ENCODE measurements around the gene SPATA2.

The SPATA2 gene

GRCh38 chr20:49941456-49941855, 26.1 kb upstream of the SPATA2 start:
- CTCF ChIA-PET: interaction anchor here (0.7 kb wide), 1 partner anchor 12 kb away, joined by 3 read pairs; no protein-coding TSS in a partner anchor
- 97% methylated on average over 15 of the region's 15 CpGs for WGBS (ENCODE audit: insufficient coverage)
- Histone ChIP-seq H3K4me3 (ENCODE audit: control insufficient read depth in 1 of 7, extremely low read depth in 1 of 7, insufficient read depth in 4 of 7, low read depth in 2 of 7, low read length in 6 of 7) (no peak overlapping the region), H3K27ac (ENCODE audit: insufficient read depth in 1 of 2, low read depth in 1 of 2, low read length in 2 of 2, poor library complexity in 1 of 2, severe bottlenecking in 2 of 2) (no peak overlapping the region), H3K4me1 (ENCODE audit: control extremely low read depth in 1 of 4, control insufficient read depth in 4 of 4, insufficient read depth in 4 of 4, low read length in 3 of 4) (peaks cover 19 to 24% (median 22%) of the 10 kb centered on the region in 4 experiments), H3K27me3 (replicated peaks in 2 of 5; ENCODE audit: control insufficient read depth in 4 of 5, insufficient read depth in 5 of 5, low read length in 4 of 5) (no peaks in the 10 kb centered on the region), H3K36me3 (ENCODE audit: control insufficient read depth in 4 of 4, insufficient read depth in 4 of 4, low read length in 3 of 4) (peaks cover 29 to 70% (median 41%) of the 10 kb centered on the region in 4 experiments), H3K9me3 (ENCODE audit: control extremely low read depth in 1 of 5, control insufficient read depth in 4 of 5, insufficient read depth in 2 of 5, low read depth in 1 of 5, low read length in 4 of 5) (no peaks in the 10 kb centered on the region)
- DNase-seq: no peak
- POLR2A ChIA-PET: no interaction called here

- H3K36me3 ChIP-seq (ENCODE audit: control insufficient read depth in 4 of 4, insufficient read depth in 4 of 4, low read length in 3 of 4): peaks cover 12 to 48% (median 20%) of the 10 kb centered on the region in 4 experiments
- ChIA-PET CTCF (interaction anchor here (1.0 to 3.0 kb wide), 4 partner anchors 8 to 107 kb away, joined by 3 to 12 read pairs (median 4); no protein-coding TSS in a partner anchor), POLR2A (no interaction called here)
- WGBS (ENCODE audit: insufficient coverage): 89% methylated on average over 9 of the region's 12 CpGs
- no peak for DNase-seq
- peak overlapping the region in 3 of 7 experiments; percentile 90 to 98 (median 97) for H3K4me3 ChIP-seq (ENCODE audit: control insufficient read depth in 1 of 7, extremely low read depth in 1 of 7, insufficient read depth in 4 of 7, low read depth in 2 of 7, low read length in 6 of 7)
- H3K27me3 ChIP-seq (replicated peaks in 2 of 5; ENCODE audit: control insufficient read depth in 4 of 5, insufficient read depth in 5 of 5, low read length in 4 of 5): no peaks in the 10 kb centered on the region
- no peaks in the 10 kb centered on the region for H3K9me3 ChIP-seq (ENCODE audit: control extremely low read depth in 1 of 5, control insufficient read depth in 4 of 5, insufficient read depth in 2 of 5, low read depth in 1 of 5, low read length in 4 of 5)
- H3K4me1 ChIP-seq (ENCODE audit: control extremely low read depth in 1 of 4, control insufficient read depth in 4 of 4, insufficient read depth in 4 of 4, low read length in 3 of 4): peaks cover 19 to 32% (median 30%) of the 10 kb centered on the region in 4 experiments
- H3K27ac ChIP-seq (ENCODE audit: insufficient read depth in 1 of 2, low read depth in 1 of 2, low read length in 2 of 2, poor library complexity in 1 of 2, severe bottlenecking in 2 of 2): peak overlapping the region in 1 of 2 experiments; percentile 87
These were observed 23.1 kb upstream of the SPATA2 start for GRCh38 chr20:49938173-49939163.

GRCh38 chr20:49937027-49937929, 21.9 kb upstream of the SPATA2 start:
- no peaks in the 10 kb centered on the region for H3K9me3 ChIP-seq (ENCODE audit: control extremely low read depth in 1 of 5, control insufficient read depth in 4 of 5, insufficient read depth in 2 of 5, low read depth in 1 of 5, low read length in 4 of 5)
- ChIA-PET POLR2A (interaction anchor here (0.5 to 1.2 kb wide), 4 partner anchors 9 to 134 kb away, joined by 3 to 5 read pairs (median 3); no protein-coding TSS in a partner anchor), CTCF (interaction anchor here (1.1 to 3.0 kb wide), 5 partner anchors 9 to 134 kb away, joined by 3 to 12 read pairs (median 4); no protein-coding TSS in a partner anchor)
- peak overlapping the region; percentile 90 to 98 (median 97) for H3K4me3 ChIP-seq (ENCODE audit: control insufficient read depth in 1 of 7, extremely low read depth in 1 of 7, insufficient read depth in 4 of 7, low read depth in 2 of 7, low read length in 6 of 7)
- H3K27ac ChIP-seq (ENCODE audit: insufficient read depth in 1 of 2, low read depth in 1 of 2, low read length in 2 of 2, poor library complexity in 1 of 2, severe bottlenecking in 2 of 2): peak overlapping the region; percentile 80 to 87
- peaks cover 5 to 36% (median 13%) of the 10 kb centered on the region in 4 experiments for H3K36me3 ChIP-seq (ENCODE audit: control insufficient read depth in 4 of 4, insufficient read depth in 4 of 4, low read length in 3 of 4)
- 6% methylated on average over 12 of the region's 12 CpGs for WGBS (ENCODE audit: insufficient coverage)
- H3K4me1 ChIP-seq (ENCODE audit: control extremely low read depth in 1 of 4, control insufficient read depth in 4 of 4, insufficient read depth in 4 of 4, low read length in 3 of 4): peaks cover 19 to 32% (median 30%) of the 10 kb centered on the region in 4 experiments
- peak in 2 of 3 donors; percentile 34 to 68 for DNase-seq
- no peaks in the 10 kb centered on the region for H3K27me3 ChIP-seq (replicated peaks in 2 of 5; ENCODE audit: control insufficient read depth in 4 of 5, insufficient read depth in 5 of 5, low read length in 4 of 5)

- Histone ChIP-seq H3K36me3 (ENCODE audit: control insufficient read depth in 4 of 4, insufficient read depth in 4 of 4, low read length in 3 of 4) (peaks cover 0 to 27% (median 6%) of the 10 kb centered on the region in 4 experiments), H3K9me3 (ENCODE audit: control extremely low read depth in 1 of 5, control insufficient read depth in 4 of 5, insufficient read depth in 2 of 5, low read depth in 1 of 5, low read length in 4 of 5) (no peaks in the 10 kb centered on the region), H3K27me3 (replicated peaks in 2 of 5; ENCODE audit: control insufficient read depth in 4 of 5, insufficient read depth in 5 of 5, low read length in 4 of 5) (no peaks in the 10 kb centered on the region), H3K27ac (ENCODE audit: insufficient read depth in 1 of 2, low read depth in 1 of 2, low read length in 2 of 2, poor library complexity in 1 of 2, severe bottlenecking in 2 of 2) (peak within 1 kb of the TSS; percentile 80 to 87), H3K4me3 (ENCODE audit: control insufficient read depth in 1 of 7, extremely low read depth in 1 of 7, insufficient read depth in 4 of 7, low read depth in 2 of 7, low read length in 6 of 7) (peak within 1 kb of the TSS; percentile 90 to 98 (median 97)), H3K4me1 (ENCODE audit: control extremely low read depth in 1 of 4, control insufficient read depth in 4 of 4, insufficient read depth in 4 of 4, low read length in 3 of 4) (peaks cover 19 to 32% (median 30%) of the 10 kb centered on the region in 4 experiments)
- peak; percentile 88 to 93 (median 92) for DNase-seq
- 0% methylated on average over 48 of the region's 79 CpGs for WGBS (ENCODE audit: insufficient coverage)
- CTCF ChIA-PET: interaction anchor here (1.1 to 3.0 kb wide), 5 partner anchors 10 to 135 kb away, joined by 3 to 12 read pairs (median 4); no protein-coding TSS in a partner anchor
- POLR2A ChIA-PET: interaction anchor here (0.5 to 1.2 kb wide), 5 partner anchors 9 to 135 kb away, joined by 3 to 5 read pairs (median 3); no protein-coding TSS in a partner anchor
These were observed 21.1 kb upstream of the SPATA2 start, which contains the start of gene RNF114 for GRCh38 chr20:49936153-49937026. TSS of gene RNF114 (plus strand) at chr20:49936397. CDS start at chr20:49936413, 16 bp downstream.

- peak overlapping the region; percentile 12 to 98 (median 93) for H3K4me3 ChIP-seq (ENCODE audit: control insufficient read depth in 1 of 7, extremely low read depth in 1 of 7, insufficient read depth in 4 of 7, low read depth in 2 of 7, low read length in 6 of 7)
- H3K36me3 ChIP-seq (ENCODE audit: control insufficient read depth in 4 of 4, insufficient read depth in 4 of 4, low read length in 3 of 4): peaks cover 0 to 21% (median 4%) of the 10 kb centered on the region in 4 experiments
- H3K27ac ChIP-seq (ENCODE audit: insufficient read depth in 1 of 2, low read depth in 1 of 2, low read length in 2 of 2, poor library complexity in 1 of 2, severe bottlenecking in 2 of 2): peak overlapping the region in 1 of 2 experiments; percentile 54
- no peak for DNase-seq
- ChIA-PET CTCF (interaction anchor here (0.9 to 2.4 kb wide), 5 partner anchors 9 to 43 kb away, joined by 3 to 8 read pairs (median 4); no protein-coding TSS in a partner anchor), POLR2A (interaction anchor here (0.7 kb wide), 1 partner anchor 19 kb away, joined by 3 read pairs; no protein-coding TSS in a partner anchor)
- WGBS (ENCODE audit: insufficient coverage): 60% methylated on average over 2 of the region's 21 CpGs
- no peaks in the 10 kb centered on the region for H3K27me3 ChIP-seq (replicated peaks in 2 of 5; ENCODE audit: control insufficient read depth in 4 of 5, insufficient read depth in 5 of 5, low read length in 4 of 5)
- peaks cover 19 to 32% (median 30%) of the 10 kb centered on the region in 4 experiments for H3K4me1 ChIP-seq (ENCODE audit: control extremely low read depth in 1 of 4, control insufficient read depth in 4 of 4, insufficient read depth in 4 of 4, low read length in 3 of 4)
- H3K9me3 ChIP-seq (ENCODE audit: control extremely low read depth in 1 of 5, control insufficient read depth in 4 of 5, insufficient read depth in 2 of 5, low read depth in 1 of 5, low read length in 4 of 5): no peaks in the 10 kb centered on the region
These were observed 20.4 kb upstream of the SPATA2 start for GRCh38 chr20:49935746-49936152.

Data from common myeloid progenitor, CD34-positive (primary cell).